ENCODE data around the gene OGDHL.

Gene OGDHL

GRCh38 chr10:49688920-49689319 is 73.2 kb downstream of the OGDHL start:
- DNase-seq (ENCODE audit: low spot score) = no peak

DNA sequence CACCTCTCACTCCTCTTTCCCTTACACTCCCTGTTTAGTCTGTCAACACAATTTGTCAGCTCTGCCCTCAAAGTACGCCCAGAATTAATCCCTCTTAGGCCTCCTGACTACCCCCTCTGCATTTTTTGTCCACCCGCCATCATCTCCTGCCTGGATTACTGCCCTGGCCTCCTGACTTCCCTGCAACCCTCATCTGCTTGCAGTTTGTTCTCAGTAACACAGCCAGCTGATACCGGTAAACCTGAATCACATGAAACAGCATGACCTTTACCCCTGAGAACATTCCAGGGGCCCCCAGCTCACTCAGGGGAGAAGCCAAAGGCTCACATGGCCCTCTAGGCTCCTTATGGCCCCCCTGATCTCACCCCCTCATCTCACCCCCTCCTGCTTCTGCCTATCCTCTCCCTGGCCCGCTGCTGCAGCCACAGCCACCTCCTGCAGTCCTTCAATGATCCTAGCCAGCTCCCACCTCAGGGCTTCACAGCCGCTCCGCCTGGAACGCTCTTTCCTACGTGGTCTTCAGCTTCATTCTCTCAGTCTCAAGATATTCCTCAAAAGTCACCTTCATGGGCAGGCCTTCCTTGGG is 73.8 kb downstream of the OGDHL start:
- no peak for DNase-seq (ENCODE audit: low spot score)

DNA sequence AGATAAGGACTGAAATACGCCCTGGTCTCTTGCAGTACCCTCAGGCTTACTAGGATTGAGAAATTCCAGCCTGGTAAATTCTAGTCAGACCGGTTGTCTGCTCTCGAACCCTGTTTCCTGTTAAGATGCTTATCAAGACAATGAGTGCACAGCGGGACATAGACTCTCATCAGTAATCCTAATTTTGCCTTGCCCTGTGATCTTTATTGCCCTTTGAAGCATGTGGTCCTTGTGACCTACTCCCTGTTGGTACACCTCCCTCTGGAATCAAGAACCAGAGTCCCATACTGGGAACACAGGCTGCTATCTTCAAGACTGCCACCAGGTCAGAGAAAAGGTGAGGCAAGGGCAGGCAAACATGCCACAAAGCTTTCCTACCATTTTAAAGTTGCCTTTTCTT is 75.5 kb downstream of the OGDHL start:
- DNase-seq (ENCODE audit: low spot score) = no peak
